ENCODE results near the gene USP12.
"Not testable (repeated sequence)": the region's sequence is repeated elsewhere in the genome, so short reads cannot be mapped to it uniquely, and the experiment has no call there.

The USP12 gene

GRCh38 chr13:27118428-27119054 is 53.1 kb downstream of the USP12 start:
- FAIRE-seq = no peak

GRCh38 chr13:27117952-27118351 is 53.7 kb downstream of the USP12 start:
- no peak for FAIRE-seq

GRCh38 chr13:27117158-27117557 is 54.5 kb downstream of the USP12 start:
- FAIRE-seq = no peak

GRCh38 chr13:27113436-27113835 is 58.2 kb downstream of the USP12 start:
- no peak for FAIRE-seq

- FAIRE-seq = no peak
These were observed 59.6 kb downstream of the USP12 start for GRCh38 chr13:27112006-27112405.

- no peak for FAIRE-seq
These were observed 61.4 kb downstream of the USP12 start for GRCh38 chr13:27110056-27110746.

GRCh38 chr13:27106144-27106543 is 65.5 kb downstream of the USP12 start:
- FAIRE-seq = no peak

GRCh38 chr13:27104606-27105005 is 67.0 kb downstream of the USP12 start:
- no peak for FAIRE-seq

GRCh38 chr13:27101847-27102246 is 69.8 kb downstream of the USP12 start:
- FAIRE-seq = no peak

- FAIRE-seq = no peak
These were observed 70.3 kb downstream of the USP12 start for GRCh38 chr13:27101289-27101688.

GRCh38 chr13:27097691-27098090 is 73.9 kb downstream of the USP12 start:
- FAIRE-seq = no peak

- no peak for FAIRE-seq
These were observed 80.2 kb downstream of the USP12 start for GRCh38 chr13:27091451-27091850.

- no peak for FAIRE-seq
These were observed 83.0 kb downstream of the USP12 start for GRCh38 chr13:27088619-27089018.

GRCh38 chr13:27086599-27087265 is 84.9 kb downstream of the USP12 start:
- no peak for FAIRE-seq

GRCh38 chr13:27083183-27083582 is 88.4 kb downstream of the USP12 start:
- no peak for FAIRE-seq

- no peak for FAIRE-seq
These were observed 89.5 kb downstream of the USP12 start for GRCh38 chr13:27081893-27082679.

- FAIRE-seq = no peak
These were observed 91.3 kb downstream of the USP12 start for GRCh38 chr13:27080018-27080948.

GRCh38 chr13:27079421-27079958 is 92.1 kb downstream of the USP12 start:
- FAIRE-seq = no peak

GRCh38 chr13:27077451-27077850 is 94.2 kb downstream of the USP12 start:
- FAIRE-seq = no peak

- FAIRE-seq = no peak
These were observed 95.2 kb downstream of the USP12 start for GRCh38 chr13:27076421-27076820.

GRCh38 chr13:27073186-27073585 is 98.4 kb downstream of the USP12 start:
- FAIRE-seq = no peak

- not testable (repeated sequence) for FAIRE-seq
These were observed 105.5 kb downstream of the USP12 start for GRCh38 chr13:27066123-27066522.
